ENCODE data around the gene WWC1. TPM values are rescaled to one million over a fixed set of nuclear protein-coding genes. Genes with fewer than 3 reads are reported as not detected.
"Not testable (repeated sequence)": the region's sequence is repeated elsewhere in the genome, so short reads cannot be mapped to it uniquely, and the experiment has no call there.

The WWC1 gene
- total RNA-seq, 2 donors from 2014 or later = not detected

DNA sequence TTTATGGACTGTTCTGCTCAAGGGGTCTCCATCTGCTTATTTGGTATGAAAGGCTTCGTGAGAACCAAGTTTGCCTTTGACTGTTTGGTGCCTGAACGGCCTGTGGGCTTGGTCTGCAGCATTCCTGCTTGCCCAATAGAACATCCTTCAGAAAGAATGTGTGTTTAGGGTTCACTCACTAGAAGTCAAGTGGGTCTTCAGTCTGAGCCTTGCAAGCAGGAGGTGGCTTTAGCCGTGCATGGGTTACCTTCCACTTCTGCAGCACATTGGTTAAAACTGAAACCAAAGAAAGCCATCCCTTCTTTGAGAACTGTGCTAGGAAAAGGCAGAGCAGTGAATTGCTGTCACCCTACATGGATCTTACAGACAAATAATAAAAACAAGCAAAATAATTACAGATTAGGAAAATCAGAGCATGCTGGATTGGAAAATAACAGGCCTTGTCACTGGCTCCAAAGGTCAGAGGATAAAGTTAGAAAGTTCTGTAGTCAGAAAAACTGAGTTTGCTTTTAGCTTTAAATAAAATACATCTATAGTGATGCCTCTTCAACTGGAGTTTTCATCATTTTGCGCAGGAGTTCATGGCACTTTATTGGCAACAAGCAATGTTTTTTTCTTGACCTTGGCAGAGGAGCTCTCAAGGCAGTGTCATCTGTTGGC lies 16.6 kb downstream of the WWC1 start:
- no peak overlapping the region for H3K27ac Mint-ChIP-seq
- H3K27me3 Mint-ChIP-seq = peaks cover 16 to 18% of the 10 kb centered on the region in 2 donors
- H3K4me1 Mint-ChIP-seq (ENCODE audit: low read depth in 2 of 2) = no peaks in the 10 kb centered on the region
- no peaks in the 10 kb centered on the region for H3K36me3 Mint-ChIP-seq
- ATAC-seq = no peak
- H3K4me3 Mint-ChIP-seq = no peak overlapping the region
- DNase-seq (ENCODE audit: low spot score) = no peak
- H3K9me3 Mint-ChIP-seq = no peaks in the 10 kb centered on the region

DNA sequence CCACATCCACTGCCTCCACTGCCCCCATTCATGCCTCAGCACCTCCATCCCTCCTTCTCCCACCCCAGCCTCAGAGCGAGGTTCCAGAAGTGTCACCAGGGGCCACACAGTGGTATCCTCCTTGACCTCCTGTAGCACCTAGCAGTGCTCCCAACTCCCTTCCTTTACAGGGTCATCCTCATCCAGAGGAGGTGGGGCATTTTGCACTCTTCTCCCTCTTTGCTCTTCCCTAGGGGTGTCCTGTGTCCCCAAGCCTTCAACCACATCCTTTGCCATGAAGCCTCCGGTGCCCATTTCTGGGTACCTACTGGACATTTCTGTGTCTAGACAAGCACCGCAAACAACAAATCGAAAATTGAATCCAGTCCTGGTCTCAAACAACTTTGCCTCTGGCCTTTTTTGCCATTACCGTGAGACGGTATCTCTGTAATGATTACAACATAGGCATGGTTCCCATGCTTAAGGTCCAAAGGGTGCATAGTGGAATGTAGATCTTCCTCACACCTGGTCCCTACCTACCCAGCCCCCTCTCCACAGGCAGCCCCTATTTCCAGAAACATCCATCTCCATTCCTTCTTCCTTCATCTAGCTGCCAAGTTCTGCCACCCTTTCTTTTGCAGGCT lies 17.6 kb downstream of the WWC1 start:
- Mint-ChIP-seq H3K27ac (no peak overlapping the region), H3K9me3 (no peaks in the 10 kb centered on the region), H3K27me3 (peaks cover 16 to 18% of the 10 kb centered on the region in 2 donors), H3K4me1 (ENCODE audit: low read depth in 2 of 2) (no peaks in the 10 kb centered on the region), H3K4me3 (no peak overlapping the region), H3K36me3 (no peaks in the 10 kb centered on the region)
- DNase-seq (ENCODE audit: low spot score) = no peak
- ATAC-seq = peak in 1 of 2 donors; percentile 50

DNA sequence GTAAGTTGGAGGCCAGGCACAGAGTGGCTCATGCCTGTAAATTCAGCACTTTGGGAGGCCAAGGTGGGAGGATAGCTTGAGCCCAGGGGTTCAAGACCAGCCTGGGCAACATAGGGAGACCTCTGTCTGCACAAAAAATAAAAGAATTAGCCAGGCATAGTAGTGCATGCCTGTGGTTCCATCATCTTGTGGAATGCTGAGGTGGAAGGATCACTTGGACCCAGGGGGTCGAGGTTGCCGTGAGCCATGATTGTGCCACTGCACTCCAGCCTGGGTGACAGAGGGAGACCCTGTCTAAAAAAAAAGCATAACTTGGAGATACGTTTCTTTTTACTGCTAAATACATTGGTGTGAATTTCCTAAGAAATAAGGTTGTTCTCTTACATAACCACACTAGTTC lies 19.1 kb downstream of the WWC1 start:
- peaks cover 17 to 21% of the 10 kb centered on the region in 2 donors for H3K27me3 Mint-ChIP-seq
- ATAC-seq; H3K4me1 Mint-ChIP-seq (ENCODE audit: low read depth in 2 of 2); H3K36me3 Mint-ChIP-seq; DNase-seq (ENCODE audit: low spot score); H3K9me3 Mint-ChIP-seq; H3K27ac Mint-ChIP-seq; H3K4me3 Mint-ChIP-seq: not testable (repeated sequence)

DNA sequence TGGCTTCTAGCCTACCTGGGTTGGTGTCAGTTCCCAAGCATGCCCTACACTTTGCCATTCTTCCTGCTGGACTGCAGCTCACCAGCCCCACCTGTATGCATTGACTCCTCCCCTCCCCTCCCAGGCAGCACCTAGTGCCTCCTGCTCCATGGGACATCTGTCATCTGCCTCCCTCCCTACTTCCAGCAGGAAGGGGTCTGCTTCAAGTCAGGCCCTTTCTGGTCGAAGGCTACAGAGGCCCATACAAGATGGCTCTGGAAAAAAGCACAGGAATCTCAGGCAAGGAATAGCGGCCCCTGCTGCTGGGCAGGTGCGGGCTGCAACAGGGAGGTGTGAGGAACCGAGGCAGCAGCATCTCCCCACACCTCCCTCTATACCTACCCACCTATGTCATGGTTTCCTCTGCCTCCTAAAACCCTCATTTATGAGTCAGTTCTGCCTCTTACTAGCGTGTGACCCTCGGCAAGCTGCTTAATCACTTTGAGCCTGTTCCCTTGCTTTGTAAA lies 19.7 kb downstream of the WWC1 start:
- Mint-ChIP-seq H3K4me1 (ENCODE audit: low read depth in 2 of 2) (no peaks in the 10 kb centered on the region), H3K36me3 (no peaks in the 10 kb centered on the region), H3K27ac (no peak overlapping the region), H3K4me3 (no peak overlapping the region), H3K9me3 (no peaks in the 10 kb centered on the region), H3K27me3 (peaks cover 15 to 22% of the 10 kb centered on the region in 2 donors)
- DNase-seq (ENCODE audit: low spot score) (no peak), ATAC-seq (no peak)

DNA sequence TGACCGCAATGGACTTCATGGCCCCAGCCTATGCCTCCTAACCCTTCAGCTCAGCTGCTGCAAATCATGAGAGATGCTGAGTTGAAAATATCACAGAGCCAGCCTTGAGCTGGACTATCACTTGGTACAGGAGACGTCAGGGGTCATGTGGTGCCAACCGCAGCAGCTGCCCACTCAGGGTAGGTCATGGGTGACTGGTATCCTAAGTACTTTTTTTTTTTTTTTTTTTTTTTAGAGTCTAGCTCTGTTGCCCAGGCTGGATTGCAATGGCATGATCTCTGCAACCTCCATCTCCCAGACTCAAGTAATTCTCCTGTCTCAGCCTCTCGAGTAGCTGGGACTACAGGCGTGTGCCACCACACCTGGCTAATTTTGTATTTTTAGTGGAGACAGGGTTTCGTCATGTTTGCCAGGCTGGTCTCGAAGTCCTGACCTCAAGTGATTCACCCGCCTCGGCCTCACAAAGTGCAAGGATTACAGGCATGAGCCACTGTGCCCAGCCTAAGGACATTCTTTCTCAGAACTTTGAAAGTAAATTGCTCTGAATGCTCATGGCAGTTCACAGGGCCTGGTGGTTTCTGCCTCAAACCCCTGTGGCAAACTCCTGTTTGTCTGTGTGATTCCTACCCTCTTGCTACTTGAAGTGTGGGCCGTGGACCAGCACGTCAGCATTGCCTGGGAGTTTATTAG lies 21.3 kb downstream of the WWC1 start:
- Mint-ChIP-seq H3K27ac (no peak overlapping the region), H3K36me3 (no peaks in the 10 kb centered on the region), H3K4me1 (ENCODE audit: low read depth in 2 of 2) (no peaks in the 10 kb centered on the region), H3K27me3 (peaks cover 15 to 22% of the 10 kb centered on the region in 2 donors), H3K4me3 (no peak overlapping the region), H3K9me3 (no peaks in the 10 kb centered on the region)
- no peak for ATAC-seq
- no peak for DNase-seq (ENCODE audit: low spot score)

DNA sequence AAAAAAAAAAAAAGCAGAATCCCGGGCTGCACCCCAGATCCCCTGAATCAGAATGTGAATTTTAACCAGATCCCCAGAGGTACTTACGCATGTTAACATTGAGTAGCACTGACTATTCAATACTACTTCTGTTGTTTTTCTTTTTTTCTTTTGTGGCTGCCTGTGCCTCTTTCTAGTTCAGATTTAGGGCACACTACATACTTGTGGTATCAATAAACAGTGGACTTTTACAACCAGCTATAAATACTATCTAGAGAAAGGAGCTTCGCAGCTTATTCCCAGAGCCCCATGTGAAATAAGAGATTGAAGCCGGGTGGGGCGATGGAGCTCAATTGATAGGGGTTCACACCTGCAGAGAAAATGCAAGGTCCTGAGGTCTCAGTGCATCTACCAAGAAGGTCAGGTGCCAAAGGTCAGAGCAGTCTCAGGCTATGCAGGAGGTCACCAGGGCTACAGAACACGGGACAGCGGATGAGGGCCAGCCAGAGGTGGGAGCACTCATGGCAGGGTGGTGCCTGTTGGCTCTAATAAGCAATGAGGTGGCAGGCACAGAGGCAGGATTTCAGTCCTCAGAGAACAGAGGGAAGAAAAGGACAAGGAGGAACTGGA lies 22.3 kb downstream of the WWC1 start:
- peak; percentile 26 for DNase-seq (ENCODE audit: low spot score)
- no peak overlapping the region for H3K27ac Mint-ChIP-seq
- H3K27me3 Mint-ChIP-seq = peaks cover 13 to 18% of the 10 kb centered on the region in 2 donors
- H3K4me3 Mint-ChIP-seq = no peak overlapping the region
- H3K9me3 Mint-ChIP-seq = no peaks in the 10 kb centered on the region
- H3K36me3 Mint-ChIP-seq = no peaks in the 10 kb centered on the region
- H3K4me1 Mint-ChIP-seq (ENCODE audit: low read depth in 2 of 2) = no peaks in the 10 kb centered on the region
- ATAC-seq = no peak

DNA sequence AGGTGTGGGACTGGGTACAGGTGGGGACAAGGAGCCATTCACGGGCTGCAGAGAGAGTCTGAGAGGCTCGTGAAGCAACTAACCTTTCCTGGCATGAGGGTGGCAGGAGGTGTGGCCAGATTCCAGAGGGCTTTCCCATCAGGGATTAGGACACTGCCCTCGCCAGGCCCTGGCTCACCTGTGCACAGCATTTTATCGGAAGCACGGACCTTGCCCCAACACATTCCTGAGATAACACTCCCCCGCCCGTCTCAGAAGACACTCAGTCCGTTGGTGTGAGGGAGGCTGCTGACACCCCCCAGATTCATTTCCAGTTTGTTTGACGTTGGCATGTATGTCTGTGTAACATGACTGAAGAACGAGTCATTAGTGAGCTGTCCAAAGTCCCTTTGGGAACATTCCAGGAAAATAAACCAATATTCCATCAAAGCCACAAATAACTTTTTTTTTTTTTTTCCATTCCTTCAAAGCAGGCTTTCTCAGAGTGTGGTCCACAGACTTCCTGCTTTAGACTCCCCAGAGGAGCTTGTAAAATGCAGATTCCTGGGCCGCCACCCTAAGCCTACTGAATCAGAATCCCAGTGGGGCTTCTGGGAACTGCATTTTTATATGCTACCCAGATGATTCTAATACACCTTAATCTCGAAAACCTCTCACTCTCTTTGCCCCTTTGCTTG lies 23.4 kb downstream of the WWC1 start:
- Mint-ChIP-seq H3K36me3 (no peaks in the 10 kb centered on the region), H3K4me3 (no peak overlapping the region), H3K27me3 (peaks cover 3 to 7% of the 10 kb centered on the region in 2 donors), H3K27ac (no peak overlapping the region), H3K9me3 (no peaks in the 10 kb centered on the region), H3K4me1 (ENCODE audit: low read depth in 2 of 2) (no peaks in the 10 kb centered on the region)
- ATAC-seq (no peak), DNase-seq (ENCODE audit: low spot score) (no peak)

DNA sequence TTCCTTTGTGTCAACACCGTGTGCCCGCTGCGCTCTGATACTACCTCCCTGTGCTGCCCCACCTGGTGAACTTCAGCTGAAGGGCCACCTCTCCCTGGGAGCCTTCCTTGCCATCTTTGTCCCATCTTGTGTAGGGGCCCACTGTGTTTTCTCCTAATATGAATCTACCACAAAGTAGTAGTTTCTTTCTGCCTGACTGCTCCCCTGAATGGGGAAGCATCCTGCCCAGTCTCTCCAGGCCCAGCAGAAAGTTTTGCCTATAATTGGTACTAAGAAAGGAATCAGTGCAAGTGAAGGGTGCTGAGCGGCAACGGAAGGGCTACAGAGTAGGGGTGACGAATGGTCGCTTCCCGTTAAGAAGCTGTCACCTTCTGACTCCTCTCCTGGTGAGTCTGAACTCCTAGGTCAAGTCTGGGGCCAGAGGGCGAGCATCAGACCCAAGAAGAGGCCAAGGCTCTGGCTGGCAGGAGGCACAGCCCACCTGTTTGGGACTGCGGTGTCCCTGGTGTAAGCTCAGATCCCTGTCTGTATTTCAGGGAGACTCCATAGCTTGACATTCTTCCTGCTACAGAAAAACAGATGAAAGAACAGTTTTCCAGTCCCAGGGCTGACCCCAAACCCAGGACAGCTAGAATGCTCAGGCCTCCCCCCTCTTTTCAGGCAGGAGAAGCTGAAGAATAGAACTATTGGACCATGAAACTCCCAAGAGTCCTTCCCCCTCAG lies 24.1 kb downstream of the WWC1 start:
- no peaks in the 10 kb centered on the region for H3K36me3 Mint-ChIP-seq
- no peak overlapping the region for H3K27ac Mint-ChIP-seq

DNA sequence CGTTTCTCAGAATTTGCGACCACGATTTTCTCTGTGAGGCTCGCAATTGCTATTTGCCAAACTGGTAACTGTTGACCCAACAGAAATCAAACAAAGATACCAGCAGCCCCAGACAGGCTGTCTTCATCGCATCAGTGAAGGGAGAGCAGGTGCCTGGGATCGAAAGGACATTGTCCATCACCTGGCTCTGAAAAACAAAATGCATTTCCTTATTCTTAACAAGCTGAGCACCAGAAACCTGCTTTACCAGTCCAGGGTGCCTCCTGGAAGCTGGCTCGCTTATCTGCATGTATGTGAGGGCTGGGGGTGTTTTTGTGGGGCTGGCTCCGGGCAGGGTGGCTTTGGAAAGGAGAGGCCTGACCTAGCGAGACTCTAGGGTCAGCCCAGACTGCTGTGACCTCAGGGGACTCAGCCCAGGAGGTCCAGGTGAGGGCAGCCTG lies 24.7 kb downstream of the WWC1 start:
- peak in 1 of 2 donors; percentile 16 for ATAC-seq
- H3K27me3 Mint-ChIP-seq = peaks cover 2 to 7% of the 10 kb centered on the region in 2 donors

More for the DNA sequence above, 24.1 kb downstream of the WWC1 start:
- Mint-ChIP-seq H3K4me1 (ENCODE audit: low read depth in 2 of 2) (no peaks in the 10 kb centered on the region), H3K9me3 (no peaks in the 10 kb centered on the region), H3K27me3 (peaks cover 2 to 7% of the 10 kb centered on the region in 2 donors), H3K4me3 (no peak overlapping the region)
- DNase-seq (ENCODE audit: low spot score) (no peak), ATAC-seq (no peak)

DNA sequence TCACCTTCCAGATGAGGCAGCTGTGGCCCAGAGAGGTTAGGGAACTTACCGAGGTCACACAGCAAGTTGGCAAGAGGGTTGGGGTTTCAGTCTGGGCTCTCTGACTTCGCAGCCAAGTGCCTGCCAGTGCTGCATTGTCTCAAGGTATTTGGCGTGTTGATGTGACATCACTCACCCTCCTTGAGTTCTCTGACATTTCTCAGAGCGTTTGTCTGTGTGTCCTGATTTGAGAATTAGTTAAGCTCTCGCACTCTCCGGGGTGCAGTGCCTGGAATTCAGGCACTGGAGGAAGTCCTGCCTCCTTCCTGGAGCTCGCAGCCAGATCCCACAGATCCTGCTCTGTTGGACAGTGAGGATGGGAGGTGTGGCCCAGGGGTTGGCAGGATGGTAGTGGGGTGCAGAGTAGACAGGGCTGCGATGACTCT lies 25.7 kb downstream of the WWC1 start:
- H3K9me3 Mint-ChIP-seq = no peaks in the 10 kb centered on the region
- H3K27ac Mint-ChIP-seq = no peak overlapping the region
- ATAC-seq = peak in 1 of 2 donors; percentile 37

More for the DNA sequence above, 24.7 kb downstream of the WWC1 start:
- no peak overlapping the region for H3K4me3 Mint-ChIP-seq
- H3K4me1 Mint-ChIP-seq (ENCODE audit: low read depth in 2 of 2) = no peaks in the 10 kb centered on the region
- H3K9me3 Mint-ChIP-seq = no peaks in the 10 kb centered on the region
- H3K36me3 Mint-ChIP-seq = no peaks in the 10 kb centered on the region
- DNase-seq (ENCODE audit: low spot score) = no peak
- H3K27ac Mint-ChIP-seq = no peak overlapping the region

DNA sequence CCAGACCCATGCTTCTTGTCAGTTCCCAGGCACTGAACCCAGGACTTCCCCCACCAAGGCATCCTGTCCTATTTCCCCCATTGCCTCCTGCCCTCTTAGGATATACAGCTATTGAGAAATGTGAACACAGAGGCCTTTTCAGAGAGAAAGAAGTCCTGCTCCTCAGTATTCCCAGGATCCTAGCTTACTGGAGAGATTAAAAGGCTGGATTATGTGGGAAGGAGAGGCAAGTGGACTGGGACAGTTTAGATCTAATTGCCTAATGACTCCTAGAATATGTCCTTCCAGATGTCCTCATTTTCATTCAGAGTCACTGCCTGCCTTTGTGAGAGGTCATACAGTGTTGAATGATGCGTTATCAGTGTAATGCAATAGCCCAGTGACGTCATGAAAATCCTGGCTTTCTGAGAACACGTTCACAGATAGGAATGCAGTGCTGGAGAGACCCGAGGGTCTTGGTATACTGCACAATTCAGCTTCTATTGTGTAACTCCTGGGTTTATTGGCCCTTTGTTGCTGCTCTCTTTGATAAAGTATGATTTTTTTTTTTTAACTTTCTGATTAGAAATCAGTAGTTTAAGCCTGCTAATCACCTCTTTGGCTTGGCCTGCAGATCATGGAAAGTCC lies 26.2 kb downstream of the WWC1 start:
- no peaks in the 10 kb centered on the region for H3K36me3 Mint-ChIP-seq
- no peak overlapping the region for H3K4me3 Mint-ChIP-seq
- H3K27me3 Mint-ChIP-seq = peaks cover 2 to 7% of the 10 kb centered on the region in 2 donors
- ATAC-seq (no peak), DNase-seq (ENCODE audit: low spot score) (no peak)
- H3K9me3 Mint-ChIP-seq = no peaks in the 10 kb centered on the region
- H3K27ac Mint-ChIP-seq = no peak overlapping the region
- no peaks in the 10 kb centered on the region for H3K4me1 Mint-ChIP-seq (ENCODE audit: low read depth in 2 of 2)

More for the DNA sequence above, 25.7 kb downstream of the WWC1 start:
- H3K4me1 Mint-ChIP-seq (ENCODE audit: low read depth in 2 of 2) = no peaks in the 10 kb centered on the region
- DNase-seq (ENCODE audit: low spot score) = no peak
- H3K27me3 Mint-ChIP-seq = peaks cover 2 to 7% of the 10 kb centered on the region in 2 donors
- no peak overlapping the region for H3K4me3 Mint-ChIP-seq
- no peaks in the 10 kb centered on the region for H3K36me3 Mint-ChIP-seq

DNA sequence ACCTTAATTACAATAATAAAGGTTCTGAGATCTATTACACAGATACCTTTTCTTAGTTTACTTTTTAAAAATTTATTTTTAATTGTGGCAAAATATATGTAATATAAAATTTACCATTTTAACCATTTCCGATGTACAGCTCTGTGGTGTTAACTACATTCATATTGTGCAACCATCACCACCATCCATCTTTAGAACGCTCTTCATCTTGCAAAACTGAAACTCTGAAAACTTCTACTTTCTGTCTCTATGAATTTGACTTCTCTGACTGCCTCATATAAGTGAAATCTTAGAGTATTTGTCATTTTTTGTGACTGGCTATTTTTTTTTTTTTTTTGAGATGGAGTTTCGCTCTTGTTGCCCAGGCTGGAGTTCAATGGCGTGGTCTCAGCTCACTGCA lies 26.8 kb downstream of the WWC1 start:
- Mint-ChIP-seq H3K27me3 (peaks cover 2 to 7% of the 10 kb centered on the region in 2 donors), H3K9me3 (no peaks in the 10 kb centered on the region), H3K4me1 (ENCODE audit: low read depth in 2 of 2) (no peaks in the 10 kb centered on the region), H3K36me3 (no peaks in the 10 kb centered on the region), H3K27ac (no peak overlapping the region), H3K4me3 (no peak overlapping the region)
- ATAC-seq = no peak
- DNase-seq (ENCODE audit: low spot score) = no peak

Data from natural killer cell treated with Interleukin-12 subunit alpha and Interleukin-12 subunit beta and Interleukin-15 and Interleukin-18, amount 100 ng/mL, for 72 hours (primary cell).